Lower leg skin (tissue), 4 donors: ENCODE results near the gene CFAP54. TPM values are rescaled to one million over a fixed set of nuclear protein-coding genes. Genes with fewer than 3 reads are reported as not detected.

ENCODE experiments used
- DNase-seq, 2 donors: peaks; one replicate each; pipeline ENCODE4 v3.0.0-alpha.2; 2019; ENCODE audit warnings: low spot score in 2 of 2
- H3K4me3 ChIP-seq: fragments of 200-600 bp; sonication (generic); 2 replicates; pipeline ENCODE4 v1.5.1; 2017; ENCODE audit warnings: mild to moderate bottlenecking, low read depth; ENCODE audit not compliant: poor library complexity, severe bottlenecking
- POLR2A ChIP-seq, 2 donors: fragments of 450-650 bp; IDR thresholded peaks; one replicate each; pipeline ENCODE4 v1.6.1; 2016 to 2017; ENCODE audit warnings: antibody characterized with exemption in 2 of 2, mild to moderate bottlenecking in 1 of 2, moderate library complexity in 1 of 2
- WGBS, 2 donors: methylation state at CpG; one replicate each; pipeline ENCODE4 v1.1.5; 2018; 5-methylcytosine and 5-hydroxymethylcytosine counted together
- intact Hi-C: fragments of 100-400 bp; cut with DNase I; formaldehyde crosslinking; loops from one replicate; pipeline ENCODE4 v1.15.0; 2023; ENCODE audit warnings: low total_unique reads
- total RNA-seq, 4 donors: library from RNA; depleted of rRNA; stranded (reverse); fragments of >200 nt; gene quantifications; one replicate each; pipeline ENCODE4 v1.1.0, GENCODE V29; 2016
- TF ChIP-seq, protein P1 (sequence below), 3 donors: fragments of 450-650 bp; IDR thresholded peaks; one replicate each; pipeline ENCODE4 v1.5.1; 2016; ENCODE audit warnings: antibody characterized with exemption in 3 of 3, mild to moderate bottlenecking in 3 of 3, moderate library complexity in 2 of 3

The CFAP54 gene
- total RNA-seq, 4 donors from 2014 or later = 0.04 to 0.59 TPM; not detected in 2

DNA sequence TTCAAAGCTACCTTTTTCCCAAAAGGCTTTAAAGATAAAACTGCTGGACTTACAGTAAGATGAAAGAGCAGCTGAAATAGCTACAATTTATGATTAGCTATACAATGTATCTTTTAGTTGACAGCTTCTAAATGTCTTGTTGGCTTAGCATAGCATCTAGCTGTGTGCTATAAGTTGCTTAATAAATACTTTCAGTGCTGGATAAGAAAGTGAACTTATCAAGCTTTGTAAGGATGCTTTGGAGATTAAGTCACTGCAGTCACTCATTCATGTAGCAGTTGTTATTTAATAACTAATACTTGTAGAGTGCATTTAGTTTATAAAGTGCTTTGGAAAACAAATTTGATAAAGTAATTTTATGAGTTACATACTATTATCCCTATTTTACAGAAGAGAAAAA lies 14.6 kb downstream of the CFAP54 start:
- intact Hi-C loops = no loop called here
- TF ChIP-seq, protein P1, sequence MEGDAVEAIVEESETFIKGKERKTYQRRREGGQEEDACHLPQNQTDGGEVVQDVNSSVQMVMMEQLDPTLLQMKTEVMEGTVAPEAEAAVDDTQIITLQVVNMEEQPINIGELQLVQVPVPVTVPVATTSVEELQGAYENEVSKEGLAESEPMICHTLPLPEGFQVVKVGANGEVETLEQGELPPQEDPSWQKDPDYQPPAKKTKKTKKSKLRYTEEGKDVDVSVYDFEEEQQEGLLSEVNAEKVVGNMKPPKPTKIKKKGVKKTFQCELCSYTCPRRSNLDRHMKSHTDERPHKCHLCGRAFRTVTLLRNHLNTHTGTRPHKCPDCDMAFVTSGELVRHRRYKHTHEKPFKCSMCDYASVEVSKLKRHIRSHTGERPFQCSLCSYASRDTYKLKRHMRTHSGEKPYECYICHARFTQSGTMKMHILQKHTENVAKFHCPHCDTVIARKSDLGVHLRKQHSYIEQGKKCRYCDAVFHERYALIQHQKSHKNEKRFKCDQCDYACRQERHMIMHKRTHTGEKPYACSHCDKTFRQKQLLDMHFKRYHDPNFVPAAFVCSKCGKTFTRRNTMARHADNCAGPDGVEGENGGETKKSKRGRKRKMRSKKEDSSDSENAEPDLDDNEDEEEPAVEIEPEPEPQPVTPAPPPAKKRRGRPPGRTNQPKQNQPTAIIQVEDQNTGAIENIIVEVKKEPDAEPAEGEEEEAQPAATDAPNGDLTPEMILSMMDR (IDR thresholded peaks at IDR 0.05) = no peak
- no peak for TF ChIP-seq POLR2A (IDR thresholded peaks at IDR 0.05)
- H3K4me3 ChIP-seq = no peak overlapping the region
- no peak for DNase-seq

DNA sequence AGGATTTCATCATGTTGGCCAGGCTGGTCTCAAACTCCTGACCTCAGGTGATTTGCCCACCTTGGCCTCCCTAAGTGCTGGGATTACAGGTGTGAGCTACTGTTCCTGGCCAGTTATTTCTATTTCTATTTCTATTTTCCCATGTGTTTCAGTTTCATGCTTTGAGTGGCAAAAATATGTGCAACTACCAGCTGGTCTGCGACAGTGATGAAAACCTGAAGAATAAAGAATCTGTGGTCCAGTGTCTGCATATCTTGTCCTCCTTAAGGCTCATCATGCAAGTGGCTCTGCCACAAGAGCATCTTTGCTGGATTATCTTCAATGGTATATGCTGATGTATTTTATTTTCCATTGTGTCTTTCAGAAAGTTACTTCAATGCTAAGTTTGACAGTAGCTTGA lies 17.4 kb downstream of the CFAP54 start:
- 93 to 97% methylated on average over 1 of the region's 1 CpG for WGBS, 2 donors
- DNase-seq = no peak
- no peak overlapping the region for H3K4me3 ChIP-seq

DNA sequence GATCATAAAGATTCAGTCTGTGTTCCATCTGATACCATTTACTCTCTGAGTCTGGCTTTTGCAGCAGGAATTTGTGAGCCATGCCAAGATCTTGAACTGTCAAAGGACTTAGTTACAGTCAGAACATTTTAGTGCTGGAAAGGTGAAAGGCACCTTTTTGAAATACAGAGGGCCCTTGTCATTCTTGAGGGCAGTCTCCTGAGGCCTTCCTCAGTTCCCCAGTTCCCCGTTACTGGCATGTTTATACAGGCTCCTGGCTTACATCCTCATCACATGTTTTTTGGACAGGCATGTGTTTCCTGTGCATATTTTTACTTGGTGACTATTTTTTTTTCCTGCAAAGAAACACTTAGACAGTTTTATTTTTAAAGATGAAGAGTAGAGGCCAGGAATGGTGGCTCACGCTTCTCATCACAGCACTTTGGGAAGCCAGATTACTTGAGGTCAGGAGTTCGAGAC lies 21.0 kb downstream of the CFAP54 start:
- 26 to 51% methylated on average over 3 of the region's 3 CpGs for WGBS, 2 donors
- no peak for TF ChIP-seq POLR2A (IDR thresholded peaks at IDR 0.05)
- TF ChIP-seq, protein P1 (IDR thresholded peaks at IDR 0.05) = no peak
- intact Hi-C loops = no loop called here

More for the DNA sequence above, 17.4 kb downstream of the CFAP54 start:
- intact Hi-C loops = no loop called here
- TF ChIP-seq, protein P1 (IDR thresholded peaks at IDR 0.05) = no peak
- TF ChIP-seq POLR2A (IDR thresholded peaks at IDR 0.05) = no peak

DNA sequence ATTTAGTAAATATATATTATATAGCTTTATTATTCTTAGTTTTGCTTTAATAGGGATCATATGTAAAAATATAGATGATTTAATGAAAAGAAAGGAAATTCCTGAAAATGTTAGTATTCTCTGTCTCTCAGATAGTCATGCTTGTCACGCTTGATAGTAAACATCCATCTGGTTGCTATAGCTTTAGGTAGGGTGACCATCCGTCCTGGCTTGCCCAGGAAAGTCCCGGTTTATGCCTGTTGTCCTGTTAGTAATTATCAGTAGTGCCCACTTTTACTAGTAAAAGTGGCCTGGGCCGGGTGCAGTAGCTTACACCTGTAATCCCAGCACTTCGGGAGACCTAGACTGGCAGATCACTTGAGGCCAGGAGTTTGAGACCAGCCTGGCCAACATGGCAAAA lies 23.8 kb downstream of the CFAP54 start:
- TF ChIP-seq POLR2A (IDR thresholded peaks at IDR 0.05) = no peak
- TF ChIP-seq, protein P1 (IDR thresholded peaks at IDR 0.05) = no peak
- no peak overlapping the region for H3K4me3 ChIP-seq
- no peak for DNase-seq
- WGBS, 2 donors = 84 to 86% methylated on average over 5 of the region's 5 CpGs
- intact Hi-C loops = no loop called here

More for the DNA sequence above, 21.0 kb downstream of the CFAP54 start:
- H3K4me3 ChIP-seq = no peak overlapping the region
- DNase-seq = no peak

DNA sequence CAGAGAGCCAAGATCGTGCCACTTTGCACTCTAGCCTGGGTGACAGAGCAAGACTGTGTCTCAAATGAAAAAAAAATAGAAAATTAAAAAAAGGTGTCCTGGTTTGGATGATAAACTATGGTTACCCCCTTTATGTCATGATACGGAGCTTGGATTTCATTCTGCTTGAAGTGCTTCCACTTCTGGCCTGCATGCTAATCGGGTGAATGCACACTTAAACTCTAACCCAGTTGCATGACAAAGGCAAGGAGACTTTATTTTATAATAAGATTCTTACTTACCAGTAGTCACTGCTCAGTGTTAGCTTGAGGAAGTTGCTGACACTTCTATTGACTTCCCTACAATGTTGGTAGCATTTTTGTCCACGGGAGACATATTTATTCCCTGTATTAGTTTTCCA lies 24.3 kb downstream of the CFAP54 start:
- intact Hi-C loops = no loop called here
- H3K4me3 ChIP-seq = no peak overlapping the region
- TF ChIP-seq POLR2A (IDR thresholded peaks at IDR 0.05) = no peak
- TF ChIP-seq, protein P1 (IDR thresholded peaks at IDR 0.05) = no peak
- DNase-seq = no peak
- 81 to 85% methylated on average over 4 of the region's 4 CpGs for WGBS, 2 donors

DNA sequence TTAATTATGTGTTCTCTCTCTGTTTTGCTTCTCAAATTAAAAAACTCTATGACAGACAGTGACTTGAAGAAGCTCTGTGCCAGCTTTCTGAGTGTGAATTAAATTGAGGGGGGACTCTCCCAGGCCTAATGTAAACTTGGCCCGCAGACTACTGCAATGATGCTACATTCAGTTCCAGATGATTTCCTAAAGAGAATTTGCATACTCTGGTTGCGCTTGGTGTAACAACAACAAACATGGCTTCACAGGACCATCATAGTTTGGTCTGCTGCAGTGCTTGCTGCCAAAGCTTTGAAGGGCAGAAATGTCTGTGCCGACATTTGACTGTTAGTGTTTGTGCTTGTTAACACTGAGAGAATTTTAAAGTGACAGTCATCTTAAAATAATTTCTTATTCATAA lies 25.0 kb downstream of the CFAP54 start:
- DNase-seq = no peak
- TF ChIP-seq, protein P1 (IDR thresholded peaks at IDR 0.05) = no peak
- TF ChIP-seq POLR2A (IDR thresholded peaks at IDR 0.05) = no peak
- intact Hi-C loops = no loop called here
- WGBS, 2 donors = 39 to 50% methylated on average over 3 of the region's 3 CpGs
- H3K4me3 ChIP-seq = no peak overlapping the region
